HUES64 (cell line): Measurements from ENCODE around the gene FGFR3.

Experiments
- H3K27ac ChIP-seq: 2 replicates; pipeline ENCODE4 v1.7.0; 2013; ENCODE audit warnings: low read depth, low read length, inconsistent platforms
- H3K27me3 ChIP-seq: 2 replicates; pipeline ENCODE4 v1.6.1; 2013; ENCODE audit warnings: mild to moderate bottlenecking, low read length; ENCODE audit not compliant: insufficient read depth
- H3K36me3 ChIP-seq: 2 replicates; pipeline ENCODE4 v1.6.1; 2013; ENCODE audit warnings: mild to moderate bottlenecking, low read length; ENCODE audit not compliant: insufficient read depth
- H3K4me1 ChIP-seq: 2 replicates; pipeline ENCODE4 v1.6.1; 2013; ENCODE audit warnings: mild to moderate bottlenecking, low read length, moderate library complexity; ENCODE audit not compliant: insufficient read depth
- H3K4me3 ChIP-seq: 2 replicates; pipeline ENCODE4 v1.5.1; 2013; ENCODE audit warnings: mild to moderate bottlenecking, low read length, moderate library complexity
- H3K9ac ChIP-seq: 2 replicates; pipeline ENCODE4 v1.6.1; 2013; ENCODE audit warnings: mild to moderate bottlenecking, low read depth, low read length
- H3K9me3 ChIP-seq: 2 replicates; pipeline ENCODE4 v1.6.1; 2013; ENCODE audit warnings: low read depth, low read length; ENCODE audit not compliant: insufficient read depth
- WGBS: fragments of 150-250, 120-280 bp; methylation state at CpG from one replicate; pipeline ENCODE4 v1.1.7; 2013; ENCODE audit warnings: missing lambda C conversion rate; 5-methylcytosine and 5-hydroxymethylcytosine counted together

The FGFR3 gene

DNA sequence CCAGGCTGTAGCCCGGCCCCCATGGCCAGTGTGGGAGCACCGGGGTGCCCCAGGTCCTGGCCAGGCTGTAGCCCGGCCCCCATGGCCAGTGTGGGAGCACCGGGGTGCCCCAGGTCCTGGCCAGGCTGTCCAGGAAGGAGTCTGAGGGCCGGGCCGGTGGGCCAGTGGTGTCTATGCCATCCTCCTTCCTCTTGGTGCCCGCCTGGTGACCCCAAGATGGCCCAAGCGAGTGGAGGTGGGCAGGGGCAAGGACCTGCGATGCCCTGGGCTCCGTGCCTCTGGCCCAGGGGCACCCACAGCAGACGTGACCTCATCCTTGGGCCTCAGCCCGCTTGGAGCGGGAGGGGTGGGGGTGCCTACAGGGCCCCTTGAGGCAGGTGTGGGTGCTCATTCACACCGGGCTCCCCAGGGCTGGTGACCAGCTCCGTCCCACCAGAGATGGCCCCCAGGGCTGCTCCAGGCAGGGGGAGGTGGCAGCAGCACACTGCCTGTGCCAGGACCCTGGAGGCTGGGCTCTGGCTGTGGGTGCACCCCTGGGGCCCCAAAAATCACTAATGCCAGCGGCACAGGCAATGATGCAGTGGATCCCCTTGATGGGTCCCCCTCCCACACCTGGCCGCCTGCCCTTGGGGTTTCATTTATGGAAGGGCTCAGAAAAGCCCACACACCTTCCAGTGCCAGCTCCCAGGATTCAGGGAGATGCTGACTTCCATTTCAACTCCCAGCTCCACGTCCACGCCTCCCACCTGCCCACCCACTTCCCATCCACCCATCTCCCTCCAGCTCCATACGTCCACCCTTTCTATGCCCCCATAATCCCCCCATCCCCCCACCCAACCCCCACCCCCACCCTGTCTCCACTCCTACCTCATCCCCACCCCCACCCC is 36.0 kb upstream of the FGFR3 start:
- Histone ChIP-seq H3K9me3 (no peaks in the 10 kb centered on the region), H3K36me3 (no peaks in the 10 kb centered on the region), H3K4me3 (no peak overlapping the region), H3K4me1 (peaks cover 3% of the 10 kb centered on the region; the same call in 1 of the 2 replicates), H3K27me3 (no peaks in the 10 kb centered on the region), H3K27ac (no peak overlapping the region), H3K9ac (no peak overlapping the region)
- 87% methylated on average over 19 of the region's 20 CpGs for WGBS

DNA sequence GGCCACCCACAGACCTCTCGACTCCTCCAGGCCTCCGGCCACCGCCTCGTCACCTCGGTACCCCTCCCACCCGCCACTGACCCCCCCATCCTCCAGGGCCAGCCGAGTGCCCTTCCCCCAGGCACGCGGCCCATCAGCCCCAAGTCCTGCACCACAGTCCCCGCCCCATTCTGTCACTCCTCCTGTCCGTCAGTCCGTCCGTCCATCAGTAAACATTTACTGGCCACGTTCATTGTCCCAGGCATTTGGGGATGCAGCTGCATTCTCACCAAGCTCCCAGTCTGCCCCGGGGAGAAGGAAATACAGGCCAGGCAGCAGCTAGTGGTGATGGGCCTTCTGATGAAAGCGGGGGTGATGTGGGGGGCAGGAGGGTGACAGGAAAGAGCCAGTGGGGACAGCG is 35.3 kb upstream of the FGFR3 start:
- Histone ChIP-seq H3K36me3 (no peaks in the 10 kb centered on the region), H3K9me3 (no peaks in the 10 kb centered on the region), H3K27ac (no peak overlapping the region), H3K4me3 (no peak overlapping the region), H3K27me3 (no peaks in the 10 kb centered on the region), H3K9ac (no peak overlapping the region), H3K4me1 (no peaks in the 10 kb centered on the region)
- WGBS = 71% methylated on average over 17 of the region's 17 CpGs

DNA sequence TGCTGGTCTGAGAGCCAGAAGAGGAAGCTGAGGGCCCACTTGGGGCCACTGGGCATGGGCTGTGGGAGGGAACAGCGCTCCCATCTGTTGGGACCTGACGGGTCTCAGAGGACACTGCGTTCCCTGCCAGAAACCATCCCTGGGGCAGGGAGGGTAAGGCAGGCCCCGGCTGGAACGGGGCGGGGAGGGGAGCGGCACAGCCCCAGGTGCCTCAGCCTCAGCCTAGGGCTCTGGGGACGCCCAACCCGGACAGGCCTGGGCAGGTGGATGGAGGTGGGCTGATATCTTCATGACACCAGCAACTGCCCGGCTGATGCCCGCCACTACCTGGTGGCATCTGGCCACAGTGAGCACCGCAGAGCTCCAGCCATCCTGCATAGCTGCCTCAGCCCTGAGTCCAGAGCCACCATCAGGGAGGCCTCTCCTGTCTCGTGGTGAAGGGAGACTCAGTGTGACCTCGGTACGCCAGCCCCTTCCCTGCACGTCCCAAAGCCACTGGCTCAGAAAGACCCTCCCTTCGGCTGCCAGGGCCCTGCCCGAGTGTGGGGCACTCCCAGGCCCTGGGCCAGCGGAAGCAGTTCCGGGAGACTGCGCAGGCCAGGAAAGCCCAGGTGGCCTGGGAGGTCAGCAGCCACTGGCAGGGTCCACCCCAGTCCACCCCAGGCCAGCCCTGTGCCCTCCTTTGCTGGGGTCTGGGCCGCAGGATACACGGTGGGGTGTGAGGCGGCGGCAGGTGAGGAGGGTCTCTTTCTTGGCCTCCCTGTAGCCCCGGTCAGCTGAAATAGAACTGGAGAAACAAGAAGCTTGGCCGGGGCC is 34.6 kb upstream of the FGFR3 start:
- Histone ChIP-seq H3K36me3 (no peaks in the 10 kb centered on the region), H3K9ac (no peak overlapping the region), H3K27me3 (no peaks in the 10 kb centered on the region), H3K9me3 (no peaks in the 10 kb centered on the region), H3K27ac (no peak overlapping the region), H3K4me1 (no peaks in the 10 kb centered on the region), H3K4me3 (no peak overlapping the region)
- WGBS = 92% methylated on average over 27 of the region's 27 CpGs

DNA sequence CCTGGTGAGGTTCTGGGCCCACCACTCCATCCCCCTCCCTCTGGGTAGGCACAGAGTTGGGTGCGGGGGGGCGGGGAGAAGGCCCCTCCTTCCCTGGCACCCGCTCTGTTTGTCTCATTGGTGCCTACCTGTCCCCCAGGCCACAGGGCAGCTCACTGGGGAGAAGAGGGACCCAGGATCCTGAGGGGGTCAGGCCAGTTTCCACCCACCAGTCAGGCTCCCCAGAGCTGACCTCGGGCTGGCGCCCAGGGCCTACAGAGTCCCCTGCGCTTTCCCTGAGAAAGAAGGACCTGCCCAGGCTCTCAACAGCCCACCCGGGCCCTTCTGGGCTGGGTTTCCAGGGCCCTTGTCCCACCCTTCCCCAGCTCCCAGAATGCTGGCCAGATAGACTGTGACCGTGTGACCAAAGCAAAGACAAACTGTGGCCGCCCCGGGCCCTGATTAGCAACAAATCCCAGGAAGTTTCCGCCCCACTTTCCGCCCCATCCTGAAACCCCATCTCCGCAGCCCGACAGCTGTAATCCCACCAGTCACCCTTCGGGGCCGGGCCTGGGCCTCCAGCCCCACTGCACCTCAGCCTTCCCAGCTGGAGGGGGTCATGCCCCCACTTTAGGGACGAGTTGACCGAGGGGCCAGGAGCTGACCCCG is 33.8 kb upstream of the FGFR3 start:
- H3K36me3 ChIP-seq = no peaks in the 10 kb centered on the region
- H3K4me1 ChIP-seq = no peaks in the 10 kb centered on the region
- no peaks in the 10 kb centered on the region for H3K9me3 ChIP-seq
- H3K9ac ChIP-seq = no peak overlapping the region
- no peak overlapping the region for H3K4me3 ChIP-seq
- 82% methylated on average over 19 of the region's 19 CpGs for WGBS
- H3K27ac ChIP-seq = no peak overlapping the region
- H3K27me3 ChIP-seq = no peaks in the 10 kb centered on the region

DNA sequence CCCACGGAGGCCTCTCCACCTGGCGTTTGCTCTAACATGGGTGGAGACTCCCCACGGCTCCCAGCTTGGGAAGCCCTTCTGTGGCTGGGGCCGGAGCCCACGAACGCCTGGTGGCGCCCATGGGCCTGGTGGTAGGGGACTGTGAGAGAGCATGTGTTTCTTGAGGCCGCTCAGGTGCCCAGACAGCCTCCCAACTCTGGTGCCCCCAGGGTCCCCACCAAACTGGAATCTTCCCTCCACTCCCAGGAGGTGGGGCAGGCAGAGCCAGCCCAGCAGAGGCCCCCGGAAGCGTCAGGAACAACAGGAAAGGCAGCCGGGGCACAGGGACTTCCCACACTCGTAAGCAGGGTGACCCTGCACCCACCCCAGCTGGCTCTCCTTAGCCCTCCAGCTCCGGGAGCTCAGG is 33.3 kb upstream of the FGFR3 start:
- Histone ChIP-seq H3K27me3 (no peaks in the 10 kb centered on the region), H3K9ac (no peak overlapping the region), H3K27ac (no peak overlapping the region), H3K36me3 (no peaks in the 10 kb centered on the region), H3K9me3 (no peaks in the 10 kb centered on the region), H3K4me3 (no peak overlapping the region), H3K4me1 (no peaks in the 10 kb centered on the region)
- WGBS = 81% methylated on average over 13 of the region's 13 CpGs

DNA sequence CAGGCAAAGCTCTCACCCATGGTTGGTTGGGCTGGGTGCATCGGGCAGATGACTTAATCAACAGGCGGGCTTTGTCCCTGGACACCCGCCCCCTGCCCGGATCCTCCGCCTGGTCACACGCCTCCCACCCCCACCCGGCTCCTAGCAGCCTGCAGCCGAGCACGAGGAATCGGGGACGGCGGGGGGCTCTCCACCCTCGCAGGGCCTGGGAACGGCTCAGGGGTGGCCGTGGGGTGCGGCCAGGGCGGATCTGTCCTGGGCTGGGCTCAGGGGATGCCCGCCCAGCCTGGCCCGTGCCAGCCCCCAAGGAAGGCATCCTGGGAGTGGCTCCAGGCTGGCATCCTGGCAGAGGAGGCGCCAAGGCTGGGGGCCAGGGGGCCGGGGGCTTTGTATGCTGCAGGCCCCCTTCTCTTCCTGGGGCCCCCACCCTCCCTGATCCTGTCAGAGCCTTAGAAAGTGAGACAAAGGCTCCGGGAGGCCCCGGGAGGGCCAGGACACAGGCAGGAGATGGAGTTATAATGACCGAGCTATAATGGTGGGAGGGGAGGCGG is 32.5 kb upstream of the FGFR3 start:
- Histone ChIP-seq H3K9ac (no peak overlapping the region), H3K9me3 (no peaks in the 10 kb centered on the region), H3K27ac (no peak overlapping the region), H3K4me1 (peaks cover 3% of the 10 kb centered on the region), H3K36me3 (no peaks in the 10 kb centered on the region), H3K27me3 (no peaks in the 10 kb centered on the region; the same call in 1 of the 2 replicates), H3K4me3 (no peak overlapping the region)
- 66% methylated on average over 25 of the region's 25 CpGs for WGBS

DNA sequence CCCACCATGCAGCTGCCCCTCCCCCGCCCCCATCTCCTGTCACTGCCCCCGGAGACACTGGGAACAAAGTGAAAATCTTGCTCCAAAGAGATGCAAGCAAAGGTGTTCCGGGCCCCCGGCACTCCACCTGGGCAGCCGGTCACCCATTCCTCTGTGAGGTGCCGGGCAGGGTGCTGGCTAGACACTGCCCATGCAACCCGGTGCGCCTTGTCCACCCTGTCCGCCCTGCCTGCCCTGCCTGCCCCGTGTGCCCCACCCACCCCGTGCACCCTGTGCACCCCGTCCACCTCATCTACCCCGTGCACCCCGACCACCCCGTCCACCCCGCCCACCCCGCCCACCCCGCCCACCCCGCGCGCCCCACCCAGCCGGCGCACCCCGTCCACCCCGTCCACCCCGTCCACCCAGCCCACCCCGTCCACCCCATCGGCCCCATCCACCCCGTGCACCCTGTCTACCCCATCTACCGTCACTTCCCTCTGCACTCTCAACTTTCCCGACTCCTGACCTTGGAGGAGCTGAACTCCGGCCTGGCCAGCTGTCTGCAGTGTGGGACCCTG is 31.9 kb upstream of the FGFR3 start:
- Histone ChIP-seq H3K4me3 (no peak overlapping the region), H3K9me3 (no peaks in the 10 kb centered on the region), H3K36me3 (no peaks in the 10 kb centered on the region), H3K4me1 (peaks cover 9% of the 10 kb centered on the region), H3K27me3 (no peaks in the 10 kb centered on the region; the same call in 1 of the 2 replicates), H3K9ac (no peak overlapping the region), H3K27ac (no peak overlapping the region)
- 78% methylated on average over 21 of the region's 32 CpGs for WGBS

DNA sequence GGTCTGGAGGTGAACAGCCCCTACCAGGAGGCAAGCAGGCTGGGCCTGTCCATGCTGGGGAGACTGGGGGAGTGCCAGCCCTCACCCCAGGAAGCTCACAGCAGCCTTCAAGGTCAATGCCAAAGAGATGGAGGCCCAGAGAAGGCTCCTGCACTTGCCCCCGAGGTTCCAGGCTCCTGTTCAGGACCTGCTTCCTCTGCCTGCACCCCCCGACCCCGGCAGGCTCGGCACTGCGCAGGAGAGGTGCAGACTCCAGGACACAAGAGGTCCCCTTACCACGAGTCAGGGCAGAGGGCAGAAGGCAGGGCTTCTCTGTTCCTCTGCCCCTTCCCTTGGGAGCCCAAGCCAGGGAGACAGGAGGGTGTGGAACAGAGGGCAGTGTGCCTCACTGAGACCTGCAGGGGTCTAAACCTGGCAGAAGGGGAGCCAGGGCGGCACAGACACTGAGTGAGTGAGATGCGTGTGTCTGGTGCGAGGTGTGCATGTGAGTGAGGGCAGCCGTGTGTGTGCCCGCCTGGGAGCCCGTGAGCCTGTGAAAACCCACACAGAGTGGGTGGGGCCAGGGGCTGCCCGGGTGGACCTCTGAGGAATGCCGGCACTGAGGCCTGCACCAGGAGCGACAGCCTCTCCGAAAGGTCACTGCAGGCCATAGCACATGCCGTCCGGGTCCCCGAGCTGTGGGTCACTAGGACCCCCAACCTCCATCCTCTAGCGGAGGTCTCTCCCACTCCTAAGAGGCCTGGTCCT is 30.7 kb upstream of the FGFR3 start:
- WGBS = 88% methylated on average over 20 of the region's 20 CpGs
- no peak overlapping the region for H3K4me3 ChIP-seq
- H3K36me3 ChIP-seq = no peaks in the 10 kb centered on the region
- H3K9me3 ChIP-seq = no peaks in the 10 kb centered on the region
- no peak overlapping the region for H3K9ac ChIP-seq
- H3K27me3 ChIP-seq = no peaks in the 10 kb centered on the region; the same call in 1 of the 2 replicates
- H3K4me1 ChIP-seq = peaks cover 13% of the 10 kb centered on the region
- H3K27ac ChIP-seq = no peak overlapping the region

DNA sequence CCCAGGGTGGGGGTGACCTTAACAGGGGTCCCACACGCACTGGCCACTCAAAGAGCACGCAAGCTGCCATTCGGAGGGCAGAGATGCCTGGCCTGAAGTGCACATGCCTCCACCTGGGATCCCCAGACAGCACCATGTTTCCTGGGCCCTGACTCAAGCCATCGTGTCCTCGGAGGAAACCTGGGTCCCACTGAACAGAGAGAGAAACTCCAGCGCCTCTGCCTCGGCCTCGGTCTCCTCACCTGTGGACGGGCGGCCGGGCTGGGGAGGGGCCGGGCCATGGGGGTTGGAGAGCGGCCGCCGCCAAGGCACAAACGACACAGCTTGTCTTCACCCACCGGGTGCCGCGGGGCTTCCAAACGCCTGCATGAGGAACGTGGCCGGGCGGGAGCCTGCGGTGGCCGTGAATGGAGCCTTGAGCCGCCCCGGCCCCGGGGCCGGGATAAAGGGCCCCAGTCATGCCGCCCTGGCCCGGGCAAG is 30.0 kb upstream of the FGFR3 start:
- H3K27ac ChIP-seq = no peak overlapping the region
- no peak overlapping the region for H3K9ac ChIP-seq
- H3K27me3 ChIP-seq = peaks cover 2% of the 10 kb centered on the region
- no peak overlapping the region for H3K4me3 ChIP-seq
- H3K9me3 ChIP-seq = no peaks in the 10 kb centered on the region
- H3K36me3 ChIP-seq = no peaks in the 10 kb centered on the region
- WGBS = 62% methylated on average over 31 of the region's 31 CpGs
- peaks cover 15% of the 10 kb centered on the region for H3K4me1 ChIP-seq

DNA sequence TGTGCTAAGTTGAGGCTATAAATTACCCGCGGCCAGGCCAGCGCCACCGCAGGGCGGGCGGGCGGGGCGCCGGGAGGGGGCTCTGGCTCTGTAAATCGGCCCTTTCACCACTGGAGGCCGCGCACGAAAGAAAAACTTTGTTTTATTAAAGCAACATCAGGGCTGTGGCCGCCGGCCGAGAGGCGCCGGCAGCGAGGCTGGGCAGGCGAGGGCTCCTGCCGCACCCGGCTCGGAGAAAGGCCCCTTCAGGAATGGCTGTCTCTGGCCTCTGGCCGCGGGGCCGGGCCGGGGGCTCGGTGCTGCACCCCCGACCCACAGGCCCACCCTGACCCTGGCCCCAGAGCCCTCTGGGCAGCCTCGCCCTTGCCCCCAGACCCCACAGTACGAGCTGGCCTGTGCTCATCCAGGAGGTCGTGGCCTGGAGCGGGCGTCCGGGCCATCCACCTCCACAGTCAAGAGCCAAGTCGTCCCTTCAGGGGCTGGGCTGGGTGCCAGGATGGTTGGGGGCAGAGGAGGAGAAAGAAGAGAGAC is 29.5 kb upstream of the FGFR3 start:
- H3K27ac ChIP-seq = no peak overlapping the region
- no peak overlapping the region for H3K9ac ChIP-seq
- H3K4me3 ChIP-seq = no peak overlapping the region
- H3K4me1 ChIP-seq = peaks cover 20% of the 10 kb centered on the region
- 59% methylated on average over 36 of the region's 36 CpGs for WGBS
- H3K36me3 ChIP-seq = no peaks in the 10 kb centered on the region
- H3K9me3 ChIP-seq = no peaks in the 10 kb centered on the region
- peaks cover 7% of the 10 kb centered on the region for H3K27me3 ChIP-seq
